GM12874 (cell line): ENCODE measurements around the gene SYNGAP1.

ENCODE experiments used
- CTCF ChIP-seq: IDR thresholded peaks from 2 replicates; pipeline ENCODE4 v1.5.1; 2011; ENCODE audit warnings: low read depth, mild to moderate bottlenecking, control low read depth, low read length, moderate library complexity; ENCODE audit not compliant: insufficient read depth

The SYNGAP1 gene

DNA sequence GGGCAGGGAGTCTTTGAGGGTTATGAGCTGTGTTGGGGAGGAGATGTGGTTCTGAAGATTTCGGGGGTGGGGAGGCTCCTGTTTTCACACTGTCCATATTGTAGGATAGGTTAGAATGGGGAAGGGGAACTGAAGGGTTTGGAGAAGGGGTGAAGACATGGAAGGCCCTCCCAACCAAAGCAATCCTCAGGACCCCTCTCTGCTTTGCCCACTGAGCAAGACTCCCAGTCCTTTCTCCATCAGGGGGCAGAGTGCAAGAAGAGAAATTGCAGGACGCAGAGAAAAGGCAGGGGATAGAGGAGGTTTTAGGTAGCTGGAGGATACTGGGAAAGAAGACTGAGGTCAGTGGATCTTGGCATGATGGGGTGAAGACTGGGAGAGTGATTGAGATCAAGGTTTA lies 3.9 kb downstream of the SYNGAP1 start:
- TF ChIP-seq CTCF: no peak

GRCh38 chr6:33424855-33425667 lies 5.2 kb downstream of the SYNGAP1 start:
- TF ChIP-seq CTCF: no peak

GRCh38 chr6:33425668-33426577 lies 6.1 kb downstream of the SYNGAP1 start:
- TF ChIP-seq CTCF: peak; percentile 71

DNA sequence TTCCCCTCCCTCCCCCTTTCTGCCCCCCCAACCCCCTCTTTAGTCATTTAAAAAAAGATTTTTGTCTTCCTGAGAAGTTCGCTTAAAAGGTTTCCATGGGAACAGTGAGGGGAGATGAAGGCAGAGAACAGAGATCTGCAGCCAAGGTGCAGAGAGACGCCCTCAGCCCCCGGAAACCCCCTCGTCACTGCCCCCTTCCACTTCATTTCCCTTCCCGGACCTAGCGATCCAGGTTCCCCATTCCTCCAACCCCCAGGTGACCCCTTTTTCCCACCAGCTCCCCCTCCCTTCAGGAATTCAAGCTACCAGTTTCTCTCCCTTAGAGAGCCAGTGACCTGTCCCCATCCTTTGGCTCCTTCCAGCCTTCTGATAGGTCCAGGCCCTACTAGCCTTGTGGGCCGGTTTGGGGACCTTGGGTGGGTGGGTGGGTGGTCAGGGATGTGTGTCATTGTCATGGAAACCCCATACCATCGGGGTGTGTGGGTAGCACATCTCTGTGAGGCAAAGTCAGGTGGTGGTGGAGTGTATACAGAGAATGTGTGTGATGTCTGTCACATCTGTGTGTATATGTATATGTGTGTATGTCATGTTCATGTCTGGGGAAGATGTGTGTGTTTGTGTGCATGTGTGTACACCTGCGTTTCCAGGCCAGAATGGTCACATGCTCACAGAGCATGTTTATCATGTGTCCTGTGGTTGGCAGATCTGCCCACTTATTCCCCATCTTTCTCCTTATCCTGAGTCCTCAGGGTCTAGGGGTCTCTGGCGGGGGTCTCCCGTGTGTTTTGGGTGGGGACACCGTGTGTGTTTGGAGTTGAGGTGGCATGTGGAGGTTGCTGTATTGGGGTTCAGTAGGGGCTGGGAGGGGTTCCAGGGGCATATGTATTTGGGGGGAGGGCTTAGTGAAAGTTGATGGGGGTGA lies 7.0 kb downstream of the SYNGAP1 start:
- TF ChIP-seq CTCF: no peak

- TF ChIP-seq CTCF: no peak
Measured at GRCh38 chr6:33427585-33428223, 7.8 kb downstream of the SYNGAP1 start.

DNA sequence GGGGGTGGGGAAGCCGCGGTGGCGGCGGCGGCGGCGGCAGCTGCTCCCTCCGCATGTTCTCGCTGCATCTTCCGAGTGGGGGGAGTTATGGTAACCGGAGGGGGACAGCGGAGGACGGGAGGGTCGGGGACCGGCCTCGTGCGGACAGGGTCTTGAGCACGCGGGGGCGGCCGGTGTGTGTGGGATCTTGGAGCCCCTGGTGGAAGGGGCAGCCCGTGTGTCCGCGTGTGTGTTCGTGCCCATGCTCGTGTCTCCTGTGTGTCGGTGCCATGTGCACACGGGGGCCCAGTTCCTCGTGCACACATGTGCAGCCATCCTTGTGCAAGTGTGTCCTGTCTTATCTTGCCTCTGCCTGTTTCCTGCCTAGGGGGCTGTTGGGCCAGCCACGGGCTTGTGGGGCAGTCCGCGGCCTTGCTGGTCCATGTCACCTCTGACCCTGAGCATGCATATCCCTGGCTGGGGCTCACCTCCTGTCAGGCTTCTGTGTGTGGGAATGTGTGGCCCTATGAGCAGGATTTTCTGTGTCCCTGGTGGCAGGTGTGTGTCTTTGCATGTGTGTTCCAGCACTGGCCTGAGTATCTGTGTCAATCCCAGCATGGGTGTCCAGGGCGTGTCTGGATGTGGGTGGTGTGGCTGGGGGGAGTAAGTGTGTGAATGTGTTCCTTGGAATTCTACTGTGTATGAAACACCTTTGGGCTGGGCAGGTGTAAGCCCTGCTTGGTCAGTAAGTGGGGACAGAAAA lies 8.5 kb downstream of the SYNGAP1 start:
- peak; percentile 52 for TF ChIP-seq CTCF
